AG04450 (cell line): Measurements from ENCODE around the gene CLEC3B. TPM values are rescaled to one million over a fixed set of nuclear protein-coding genes. Genes with fewer than 3 reads are reported as not detected.
A peak's percentile ranks its signal among the peaks of the same experiment; 100 is the strongest.

Source experiments
- CTCF ChIA-PET: fragments of 300-600, 350-600 bp; formaldehyde crosslinking; extraction: SDS; loops from one replicate; lab custom pipeline; 2022; ENCODE audit warnings: antibody characterized with exemption, inconsistent platforms; lab: Charles Lee
- POLR2A ChIA-PET: fragments of 350-600 bp; formaldehyde crosslinking; extraction: SDS; loops from one replicate; lab custom pipeline; 2021; ENCODE audit warnings: antibody characterized with exemption, inconsistent platforms; lab: Yijun Ruan, JAX
- DNase-seq: peaks from one replicate; pipeline ENCODE4 v3.0.0-alpha.2; 2011; ENCODE audit warnings: low read depth, low spot score
- H3K27ac ChIP-seq: one replicate; pipeline ENCODE4 v1.5.1; 2012; ENCODE audit warnings: low read depth, low read length, control low read depth
- H3K27me3 ChIP-seq: one replicate; pipeline ENCODE4 v1.6.0; 2012; ENCODE audit warnings: low read length; ENCODE audit not compliant: control insufficient read depth, insufficient read depth
- H3K4me3 ChIP-seq: 2 replicates; pipeline ENCODE4 v1.5.1; 2011; ENCODE audit warnings: mild to moderate bottlenecking, low read depth, low read length, control low read depth
- H3K9me3 ChIP-seq: 2 replicates; pipeline ENCODE4 v1.5.1; 2012; ENCODE audit warnings: low read length; ENCODE audit not compliant: control insufficient read depth, insufficient read depth
- CTCF ChIP-seq: IDR thresholded peaks from 2 replicates; pipeline ENCODE4 v1.5.1; 2011; ENCODE audit warnings: low read depth, low read length, control low read depth, inconsistent platforms
- polyA plus RNA-seq: library from polyadenylated mRNA; depleted of rRNA; stranded (reverse); fragments of >200 nt; gene quantifications from 2 replicates; pipeline ENCODE4 v1.2.3, GENCODE V29; 2011

The CLEC3B gene
- polyA plus RNA-seq, 1 experiment = 4.3 TPM

DNA sequence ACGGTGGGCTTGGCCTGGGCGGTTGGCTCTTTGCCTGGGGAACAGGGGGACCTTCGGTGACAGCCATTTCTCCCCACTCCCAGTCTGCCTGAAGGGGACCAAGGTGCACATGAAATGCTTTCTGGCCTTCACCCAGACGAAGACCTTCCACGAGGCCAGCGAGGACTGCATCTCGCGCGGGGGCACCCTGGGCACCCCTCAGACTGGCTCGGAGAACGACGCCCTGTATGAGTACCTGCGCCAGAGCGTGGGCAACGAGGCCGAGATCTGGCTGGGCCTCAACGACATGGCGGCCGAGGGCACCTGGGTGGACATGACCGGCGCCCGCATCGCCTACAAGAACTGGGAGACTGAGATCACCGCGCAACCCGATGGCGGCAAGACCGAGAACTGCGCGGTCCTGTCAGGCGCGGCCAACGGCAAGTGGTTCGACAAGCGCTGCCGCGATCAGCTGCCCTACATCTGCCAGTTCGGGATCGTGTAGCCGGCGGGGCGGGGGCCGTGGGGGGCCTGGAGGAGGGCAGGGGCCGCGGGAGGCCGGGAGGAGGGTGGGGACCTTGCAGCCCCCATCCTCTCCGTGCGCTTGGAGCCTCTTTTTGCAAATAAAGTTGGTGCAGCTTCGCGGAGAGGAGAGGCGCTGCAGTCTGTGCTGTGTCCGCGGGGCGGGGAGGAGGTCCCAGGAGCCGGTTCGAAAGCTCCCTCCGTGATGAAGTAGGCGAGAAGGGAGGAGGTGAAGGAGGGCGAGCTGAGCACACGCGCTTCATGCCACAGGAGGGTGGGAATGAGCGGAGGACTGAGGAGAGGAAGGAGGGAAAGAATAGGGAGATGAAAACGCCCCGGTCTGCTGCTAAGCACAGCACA, 9.6 kb downstream of the CLEC3B start:
- no peak for DNase-seq
- CTCF ChIA-PET = interaction anchor here (0.6 to 12.2 kb wide), 14 partner anchors 11 to 893 kb away, joined by 3 to 287 read pairs (median 5); no protein-coding TSS in a partner anchor
- no peaks in the 10 kb centered on the region for H3K9me3 ChIP-seq
- H3K27ac ChIP-seq = no peak overlapping the region
- H3K4me3 ChIP-seq = peak overlapping the region; percentile 44
- POLR2A ChIA-PET = interaction anchor here (0.6 to 1.3 kb wide), 4 partner anchors 23 to 472 kb away, joined by 3 to 4 read pairs (median 4); no protein-coding TSS in a partner anchor
- no peaks in the 10 kb centered on the region for H3K27me3 ChIP-seq
- 0 out of 2 replicates have a peak, but pooled peaks have one; percentile 22 for TF ChIP-seq CTCF

- no peak overlapping the region for H3K27ac ChIP-seq
- ChIA-PET CTCF (interaction anchor here (0.6 to 12.2 kb wide), 46 partner anchors 10 to 1534 kb away, joined by 3 to 287 read pairs (median 4); partner anchors contain the start of gene TMEM158), POLR2A (interaction anchor here (0.6 kb wide), 1 partner anchor 559 kb away, joined by 7 read pairs; no protein-coding TSS in a partner anchor)
- DNase-seq = peak; percentile 87
- TF ChIP-seq CTCF = peak; percentile 89
- no peaks in the 10 kb centered on the region for H3K27me3 ChIP-seq
- no peak overlapping the region for H3K4me3 ChIP-seq
- no peaks in the 10 kb centered on the region for H3K9me3 ChIP-seq
These were observed 11.8 kb downstream of the CLEC3B start for GRCh38 chr3:45037720-45038455.

GRCh38 chr3:45041666-45042065, 15.6 kb downstream of the CLEC3B start:
- no peaks in the 10 kb centered on the region for H3K27me3 ChIP-seq
- ChIA-PET CTCF (interaction anchor here (0.6 to 12.2 kb wide), 23 partner anchors 14 to 620 kb away, joined by 3 to 287 read pairs (median 4); partner anchors contain the start of gene TMEM158), POLR2A (interaction anchor here (0.5 to 1.7 kb wide), 4 partner anchors 14 to 183 kb away, joined by 3 to 6 read pairs (median 4); no protein-coding TSS in a partner anchor)
- no peak for TF ChIP-seq CTCF
- H3K9me3 ChIP-seq = no peaks in the 10 kb centered on the region
- H3K4me3 ChIP-seq = no peak overlapping the region
- H3K27ac ChIP-seq = no peak overlapping the region
- DNase-seq = no peak

DNA sequence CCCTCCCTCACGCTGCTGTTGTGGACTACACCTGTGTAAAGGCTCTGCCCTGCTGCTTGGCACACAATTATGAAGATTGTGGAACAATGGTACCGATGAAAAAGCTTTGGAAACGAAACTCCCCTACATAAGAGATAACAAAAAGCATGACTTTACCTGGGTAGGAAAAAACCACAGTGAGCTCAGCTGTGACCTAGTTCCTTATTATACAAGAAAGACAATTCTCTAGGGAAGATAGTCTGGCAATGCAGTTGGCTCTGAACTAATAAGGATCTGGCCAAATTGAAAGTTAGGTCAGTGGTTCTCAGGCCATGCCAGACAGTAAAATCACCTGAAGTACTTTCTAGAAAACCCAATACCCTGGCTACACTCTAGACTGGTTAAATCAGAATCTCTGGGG, 16.1 kb downstream of the CLEC3B start:
- no peak for DNase-seq
- POLR2A ChIA-PET = interaction anchor here (0.5 to 1.2 kb wide), 3 partner anchors 13 to 182 kb away, joined by 3 to 6 read pairs (median 3); no protein-coding TSS in a partner anchor
- Histone ChIP-seq H3K9me3 (no peaks in the 10 kb centered on the region), H3K27ac (no peak overlapping the region), H3K4me3 (no peak overlapping the region), H3K27me3 (no peaks in the 10 kb centered on the region)
- CTCF ChIA-PET = interaction anchor here (0.6 to 12.2 kb wide), 17 partner anchors 14 to 620 kb away, joined by 3 to 287 read pairs (median 4); partner anchors contain the start of gene TMEM158
- no peak for TF ChIP-seq CTCF
